ENCODE data around the gene PTH2. TPM values are rescaled to one million over a fixed set of nuclear protein-coding genes. Genes with fewer than 3 reads are reported as not detected.
"Not testable (repeated sequence)": the region's sequence is repeated elsewhere in the genome, so short reads cannot be mapped to it uniquely, and the experiment has no call there.

The PTH2 gene
- total RNA-seq, 1 experiment from 2014 or later = not detected

GRCh38 chr19:49453013-49453756 lies 29.9 kb upstream of the PTH2 start, which contains the start of gene ALDH16A1:
ALDH16A1 (plus strand) TSS chr19:49453225; CDS start chr19:49453332, 107 bp downstream.
- Histone ChIP-seq H3K4me3 (peak within 1 kb of the TSS; percentile 89), H3K9me3 (no peaks in the 10 kb centered on the region), H3K27me3 (no peaks in the 10 kb centered on the region), H3K36me3 (peaks cover 30% of the 10 kb centered on the region)
- peak; percentile 99 for DNase-seq

- no peaks in the 10 kb centered on the region for H3K27me3 ChIP-seq
- H3K9me3 ChIP-seq = no peaks in the 10 kb centered on the region
- peak; percentile 99 for DNase-seq
- peak within 1 kb of the TSS; percentile 89 for H3K4me3 ChIP-seq
- H3K36me3 ChIP-seq = peaks cover 43% of the 10 kb centered on the region
Observed at GRCh38 chr19:49451430-49452181, 28.4 kb upstream of the PTH2 start, which contains the start of gene PIH1D1. PIH1D1 (minus strand) TSS chr19:49451814; CDS start chr19:49451574, 240 bp downstream.

- Histone ChIP-seq H3K36me3 (peaks cover 39% of the 10 kb centered on the region), H3K9me3 (no peaks in the 10 kb centered on the region), H3K27me3 (no peaks in the 10 kb centered on the region), H3K4me3 (peak overlapping the region; percentile 89)
- no peak for DNase-seq
Observed at GRCh38 chr19:49450405-49450804, 27.2 kb upstream of the PTH2 start.

DNA sequence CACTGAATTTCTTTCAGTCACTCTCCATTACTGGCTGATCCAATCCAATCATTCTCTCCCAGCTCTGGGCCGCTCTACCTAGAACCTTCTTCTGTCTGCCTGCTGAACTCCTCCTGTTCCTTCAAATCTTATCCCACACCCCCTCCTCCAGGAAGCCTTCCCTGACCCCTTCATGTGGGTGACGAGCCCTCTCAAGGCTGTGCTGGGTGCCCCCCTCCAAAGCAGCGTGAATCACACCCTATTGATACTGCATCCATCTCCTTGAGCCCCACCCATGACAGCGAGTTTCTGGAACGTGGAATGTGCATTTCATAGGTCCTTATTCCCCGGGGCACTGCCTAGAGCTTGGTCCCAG lies 25.2 kb upstream of the PTH2 start:
- H3K9me3 ChIP-seq = no peaks in the 10 kb centered on the region
- peaks cover 36% of the 10 kb centered on the region for H3K36me3 ChIP-seq
- no peaks in the 10 kb centered on the region for H3K27me3 ChIP-seq
- no peak overlapping the region for H3K4me3 ChIP-seq
- no peak for DNase-seq

GRCh38 chr19:49447485-49448431 lies 24.5 kb upstream of the PTH2 start:
- Histone ChIP-seq H3K36me3 (peaks cover 36% of the 10 kb centered on the region), H3K4me3 (no peak overlapping the region), H3K27me3 (no peaks in the 10 kb centered on the region), H3K9me3 (no peaks in the 10 kb centered on the region)
- DNase-seq = peak; percentile 42

DNA sequence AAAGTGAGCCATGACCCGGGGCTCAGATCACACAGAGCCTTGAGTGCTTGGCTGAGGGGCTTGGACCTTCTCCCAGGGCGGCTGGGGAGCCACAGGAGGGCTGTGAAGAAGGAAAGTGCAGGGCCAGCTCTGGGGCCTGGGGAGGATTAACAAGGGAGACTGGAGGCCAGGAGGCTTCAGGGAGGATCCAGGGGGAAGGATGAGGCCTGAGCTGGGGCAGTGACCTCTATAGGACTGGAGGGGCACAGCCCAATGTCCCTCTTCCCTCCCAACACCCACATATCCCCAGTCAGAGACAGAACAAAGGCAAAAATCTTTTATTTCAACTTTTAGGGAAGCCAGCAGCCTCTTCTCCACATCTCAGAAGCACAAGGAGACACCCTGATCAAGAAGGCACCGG lies 22.8 kb upstream of the PTH2 start:
- DNase-seq = no peak
- peaks cover 12% of the 10 kb centered on the region for H3K27me3 ChIP-seq
- no peak overlapping the region for H3K4me3 ChIP-seq
- H3K9me3 ChIP-seq = no peaks in the 10 kb centered on the region
- H3K36me3 ChIP-seq = peaks cover 36% of the 10 kb centered on the region

DNA sequence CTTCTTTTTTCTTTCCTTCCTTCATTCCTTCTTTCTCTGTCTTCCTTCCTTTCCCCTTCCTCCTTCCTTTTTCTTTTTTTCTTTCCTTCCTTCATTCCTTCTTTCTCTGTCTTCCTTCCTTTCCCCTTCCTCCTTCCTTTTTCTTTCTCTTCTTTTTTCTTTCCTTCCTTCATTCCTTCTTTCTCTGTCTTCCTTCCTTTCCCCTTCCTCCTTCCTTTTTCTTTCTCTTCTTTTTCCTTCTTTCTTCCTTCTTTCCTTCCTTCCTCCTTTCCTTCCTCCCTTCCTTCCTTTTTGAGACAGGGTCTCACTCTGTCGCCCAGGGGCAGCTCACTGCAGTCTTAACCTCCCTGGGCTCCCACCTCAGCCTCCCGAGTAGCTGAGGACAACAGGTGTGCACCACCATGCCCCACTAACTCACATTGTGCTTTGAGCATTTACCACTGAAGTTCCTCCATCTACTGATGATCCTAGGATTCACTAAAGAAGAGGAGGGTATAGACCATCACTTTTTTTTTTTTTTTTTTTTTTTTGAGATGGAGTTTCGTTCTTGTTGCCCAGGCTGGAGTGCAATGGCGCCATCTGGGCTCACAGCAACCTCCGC lies 21.0 kb upstream of the PTH2 start:
- H3K36me3 ChIP-seq = peaks cover 24% of the 10 kb centered on the region
- not testable (repeated sequence) for H3K9me3 ChIP-seq, H3K4me3 ChIP-seq, DNase-seq
- H3K27me3 ChIP-seq = peaks cover 30% of the 10 kb centered on the region

- H3K4me3 ChIP-seq = peak overlapping the region; percentile 65
- no peaks in the 10 kb centered on the region for H3K9me3 ChIP-seq
- DNase-seq = peak; percentile 96
- peaks cover 19% of the 10 kb centered on the region for H3K36me3 ChIP-seq
- peaks cover 36% of the 10 kb centered on the region for H3K27me3 ChIP-seq
Observed at GRCh38 chr19:49443366-49444099, 20.3 kb upstream of the PTH2 start.

GRCh38 chr19:49442771-49443365 lies 19.6 kb upstream of the PTH2 start:
- DNase-seq = peak; percentile 98
- H3K36me3 ChIP-seq = peaks cover 14% of the 10 kb centered on the region
- peaks cover 43% of the 10 kb centered on the region for H3K27me3 ChIP-seq
- peak overlapping the region; percentile 65 for H3K4me3 ChIP-seq
- no peaks in the 10 kb centered on the region for H3K9me3 ChIP-seq

DNA sequence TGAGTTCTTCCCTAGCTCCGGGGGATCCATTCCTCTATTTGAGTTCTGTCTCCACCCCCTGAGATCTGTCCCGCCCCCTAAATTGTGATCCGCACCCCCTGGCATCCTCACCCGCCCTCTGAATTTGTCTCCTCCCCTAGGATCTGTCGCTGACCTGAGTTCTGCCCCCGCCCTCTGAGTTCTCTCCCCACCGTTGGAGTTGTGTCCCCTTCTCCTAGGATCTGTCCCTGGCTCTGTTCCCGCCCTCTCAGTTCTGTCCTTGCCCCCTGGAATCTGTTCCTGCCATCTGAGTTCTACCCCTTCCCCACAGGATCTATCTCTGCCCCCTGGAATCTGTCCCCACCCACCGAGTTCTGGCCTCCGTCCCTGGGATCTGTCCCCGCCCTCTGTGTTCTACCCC lies 19.1 kb upstream of the PTH2 start:
- H3K36me3 ChIP-seq = peaks cover 9% of the 10 kb centered on the region
- H3K9me3 ChIP-seq = no peaks in the 10 kb centered on the region
- H3K4me3 ChIP-seq = peak overlapping the region; percentile 65
- H3K27me3 ChIP-seq = peaks cover 48% of the 10 kb centered on the region
- DNase-seq = peak; percentile 36

DNA sequence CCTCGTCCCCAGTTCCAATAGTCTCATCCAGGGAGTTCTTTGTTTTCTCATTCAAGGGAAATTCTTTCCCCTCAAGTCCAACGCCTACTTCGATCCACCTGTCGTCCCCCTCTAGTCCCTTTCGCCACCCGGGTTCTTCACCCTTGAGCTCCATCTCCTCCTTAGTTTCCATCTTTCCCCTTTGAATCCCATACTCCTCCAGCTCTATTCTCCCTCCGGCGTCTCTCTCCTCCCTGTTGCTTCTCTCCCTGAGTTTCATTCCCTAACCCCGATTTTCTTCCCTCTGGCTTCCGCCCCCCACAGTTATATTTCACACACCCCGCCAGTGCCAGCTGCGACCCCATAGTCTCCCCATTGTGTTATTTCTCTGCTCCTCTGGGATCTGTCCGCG lies 18.7 kb upstream of the PTH2 start:
- DNase-seq = no peak
- peaks cover 52% of the 10 kb centered on the region for H3K27me3 ChIP-seq
- no peak overlapping the region for H3K4me3 ChIP-seq
- no peaks in the 10 kb centered on the region for H3K9me3 ChIP-seq
- H3K36me3 ChIP-seq = peaks cover 5% of the 10 kb centered on the region

- H3K9me3 ChIP-seq = no peaks in the 10 kb centered on the region
- DNase-seq = no peak
- peak within 1 kb of the TSS; percentile 65 for H3K4me3 ChIP-seq
- H3K27me3 ChIP-seq = peaks cover 58% of the 10 kb centered on the region
- H3K36me3 ChIP-seq = no peaks in the 10 kb centered on the region; the same call in 1 of the 2 replicates
Observed at GRCh38 chr19:49441210-49441959, 18.1 kb upstream of the PTH2 start, which contains the start of gene SLC17A7. SLC17A7 (minus strand) TSS chr19:49441527; CDS start chr19:49441379, 148 bp downstream.

- H3K27me3 ChIP-seq = peaks cover 61% of the 10 kb centered on the region
- H3K9me3 ChIP-seq = no peaks in the 10 kb centered on the region
- no peaks in the 10 kb centered on the region for H3K36me3 ChIP-seq
- DNase-seq = no peak
- H3K4me3 ChIP-seq = no peak overlapping the region
Observed at GRCh38 chr19:49440439-49441209, 17.4 kb upstream of the PTH2 start.

DNA sequence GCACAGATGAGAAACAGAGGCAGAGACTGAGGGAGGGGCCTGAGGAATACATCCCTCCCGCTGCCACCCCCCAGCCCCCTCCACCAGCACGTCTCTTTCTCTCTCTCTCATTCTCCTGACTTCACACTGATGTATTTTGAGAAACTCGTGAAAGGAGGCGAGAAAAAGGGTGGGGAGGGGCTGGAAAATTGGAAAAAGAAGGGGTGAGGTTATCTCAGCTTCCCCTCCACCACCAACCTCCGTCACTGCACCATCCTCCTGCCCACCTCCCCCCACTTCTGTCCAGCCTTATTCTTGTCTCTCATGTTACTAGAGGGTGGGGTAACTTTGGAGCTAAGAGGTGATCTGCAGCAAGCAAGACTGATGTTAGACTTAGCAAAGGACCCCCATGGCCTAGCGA lies 16.6 kb upstream of the PTH2 start:
- H3K36me3 ChIP-seq = no peaks in the 10 kb centered on the region
- no peaks in the 10 kb centered on the region for H3K9me3 ChIP-seq
- no peak overlapping the region for H3K4me3 ChIP-seq
- no peak for DNase-seq
- H3K27me3 ChIP-seq = peaks cover 61% of the 10 kb centered on the region

All from MG63 (cell line).